H1 (cell line): ENCODE results near the gene GSC. TPM values are rescaled to one million over a fixed set of nuclear protein-coding genes. Genes with fewer than 3 reads are reported as not detected.

ENCODE experiments used
- CBX8 ChIP-seq: fragments of 300-800, 300-1000 bp; sonication (generic); IDR thresholded peaks from 2 replicates; pipeline ENCODE4 v1.7.1; 2016; ENCODE audit warnings: low read depth, low read length, borderline replicate concordance
- KDM5A ChIP-seq: fragments of 200-600 bp; IDR thresholded peaks from 2 replicates; pipeline ENCODE4 v1.7.1; 2012; ENCODE audit warnings: mild to moderate bottlenecking, low read length, inconsistent platforms, mixed read lengths
- PHF8 ChIP-seq: fragments of 200-600 bp; sonication (generic); conservative IDR thresholded peaks from 2 replicates; pipeline ENCODE4 v1.7.1; 2012; ENCODE audit warnings: low read depth, mild to moderate bottlenecking, inconsistent platforms, low read length, moderate library complexity
- POLR2AphosphoS5 ChIP-seq: IDR thresholded peaks from 2 replicates; pipeline ENCODE4 v1.6.1; 2011; ENCODE audit warnings: low read depth, low read length
- SAP30 ChIP-seq: fragments of 300-600 bp; sonication (generic); IDR thresholded peaks from 2 replicates; pipeline ENCODE4 v1.7.1; 2012; ENCODE audit warnings: low read length, moderate library complexity, mild to moderate bottlenecking, inconsistent platforms; ENCODE audit not compliant: insufficient read depth, insufficient replicate concordance
- polyA plus RNA-seq, 7 experiments: library from polyadenylated mRNA; depleted of rRNA in 3 of 7; stranded (reverse) in 5 of 7; unstranded in 2 of 7; fragments of >200 nt in 5 of 7; fragments of 200-250 nt in 2 of 7; gene quantifications; 1 replicate in 5 of 7; 2 replicates in 1 of 7; 4 replicates in 1 of 7; pipeline versions ENCODE4 v1.2.1 to v1.2.3, GENCODE V29; 2011 to 2013; ENCODE audit warnings: missing spikeins in 2 of 7, mixed read lengths in 2 of 7
- total RNA-seq: library from RNA; stranded (reverse); fragmentation: NEBNext Ultra II Directional; extraction: Animal tissue kit (Norgen Biotek cat#: 25700); gene quantifications from 2 replicates; pipeline ENCODE4 v1.2.1, GENCODE V29; 2021

GSC gene
- total and polyA plus RNA-seq, 2 of the 8 experiments (the other 6 are each of a cell fraction or from before 2014, with no cell fraction given): 0.17 to 0.54 TPM

DNA sequence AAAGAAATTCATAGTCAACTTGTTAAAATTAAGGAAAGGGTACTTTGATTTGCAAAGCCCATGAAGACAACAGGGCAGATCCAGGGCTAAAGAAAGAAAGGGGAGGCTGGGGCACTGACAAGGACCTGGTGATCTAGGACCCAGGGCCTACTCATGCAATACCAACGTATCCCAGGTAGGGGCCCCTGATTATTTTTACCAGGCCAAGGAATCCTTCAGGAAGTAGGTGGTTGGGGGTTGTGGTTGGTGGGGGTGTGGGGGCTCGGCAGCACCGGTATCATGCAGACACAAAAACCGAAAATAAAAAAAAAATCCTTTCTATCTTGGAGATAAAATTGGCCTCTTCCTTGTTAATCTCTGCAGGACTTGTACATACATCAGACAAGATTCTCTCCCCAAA is 47.5 kb downstream of the GSC start (continued):
- TF ChIP-seq POLR2AphosphoS5: no peak
- TF ChIP-seq SAP30: no peak
- no peak for TF ChIP-seq KDM5A
- no peak for TF ChIP-seq CBX8
- TF ChIP-seq PHF8: no peak

Other genes with a start within 250 kb of the GSC start
- not detected in 2 replicates for gene SERPINA4, start 208.7 kb downstream of the GSC start, total RNA-seq
- not detected in 2 replicates for gene SERPINA4, start 208.7 kb downstream of the GSC start, polyA plus RNA-seq (2011; rRNA removed)
- 1.9 and 2.1 TPM in 2 replicates for gene SERPINA5, start 188.7 kb downstream of the GSC start, total RNA-seq
- gene SERPINA5, start 188.7 kb downstream of the GSC start, polyA plus RNA-seq (2011; rRNA removed): 1.6 and 1.8 TPM in 2 replicates
- gene SERPINA3, start 157.7 kb downstream of the GSC start, total RNA-seq: not detected in 2 replicates
- gene SERPINA3, start 157.7 kb downstream of the GSC start, polyA plus RNA-seq (2011; rRNA removed): not detected in 2 replicates